Immature natural killer cell (primary cell): ENCODE results near the gene RUFY3. TPM values are rescaled to one million over a fixed set of nuclear protein-coding genes. Genes with fewer than 3 reads are reported as not detected.
"Not testable (repeated sequence)": the region's sequence is repeated elsewhere in the genome, so short reads cannot be mapped to it uniquely, and the experiment has no call there.

ENCODE experiments used
- DNase-seq, 3 donors: peaks; one replicate each; pipeline ENCODE4 v3.0.0; 2022; ENCODE audit warnings: mixed read lengths in 1 of 3
- H3K27ac Mint-ChIP-seq, 6 donors: one replicate each; pipeline ENCODE4 v1.8.0; 2020; ENCODE audit warnings: mixed read lengths in 6 of 6, mild to moderate bottlenecking in 5 of 6, inconsistent platforms in 4 of 6, moderate library complexity in 3 of 6
- H3K27me3 Mint-ChIP-seq, 3 donors: one replicate each; pipeline ENCODE4 v1.8.0; 2020 to 2021; ENCODE audit warnings: low read depth in 3 of 3, mild to moderate bottlenecking in 3 of 3, mixed read lengths in 3 of 3, moderate library complexity in 3 of 3, inconsistent platforms in 1 of 3
- H3K36me3 Mint-ChIP-seq, 3 donors: one replicate each; pipeline ENCODE4 v1.8.0; 2020; ENCODE audit warnings: mixed read lengths in 3 of 3, inconsistent platforms in 2 of 3, mild to moderate bottlenecking in 2 of 3
- H3K4me1 Mint-ChIP-seq, 2 donors: one replicate each; pipeline ENCODE4 v1.8.0; 2020; ENCODE audit warnings: inconsistent platforms in 2 of 2, mild to moderate bottlenecking in 2 of 2, mixed read lengths in 2 of 2, moderate library complexity in 1 of 2
- H3K4me3 Mint-ChIP-seq, 5 donors: one replicate each; pipeline ENCODE4 v1.8.0; 2020; ENCODE audit warnings: mild to moderate bottlenecking in 5 of 5, mixed read lengths in 5 of 5, inconsistent platforms in 3 of 5, moderate library complexity in 3 of 5
- H3K9me3 Mint-ChIP-seq, 6 donors: one replicate each; pipeline ENCODE4 v1.8.0; 2020; ENCODE audit warnings: mild to moderate bottlenecking in 6 of 6, mixed read lengths in 6 of 6, inconsistent platforms in 4 of 6, moderate library complexity in 3 of 6
- polyA plus RNA-seq, 3 donors: library from polyadenylated mRNA; unstranded; fragments of 300-500 nt; fragmentation: Illumina TruSeq; gene quantifications; one replicate each; pipeline ENCODE4 v1.2.3, GENCODE V29; 2021

Gene RUFY3
- polyA plus RNA-seq, 3 donors from 2014 or later = 5.1 to 14.5 (median 8.6) TPM

- not testable (repeated sequence) for H3K4me3 Mint-ChIP-seq, H3K4me1 Mint-ChIP-seq, DNase-seq, H3K36me3 Mint-ChIP-seq, H3K27ac Mint-ChIP-seq, H3K9me3 Mint-ChIP-seq, H3K27me3 Mint-ChIP-seq
Measured at GRCh38 chr4:70698435-70698834, 23.3 kb upstream of the RUFY3 start.

- Mint-ChIP-seq H3K4me1 (peaks cover 10 to 15% of the 10 kb centered on the region in 2 donors), H3K36me3 (no peaks in the 10 kb centered on the region), H3K9me3 (no peaks in the 10 kb centered on the region), H3K27me3 (peaks cover 0 to 5% (median 2%) of the 10 kb centered on the region in 3 donors), H3K27ac (no peak overlapping the region), H3K4me3 (no peak overlapping the region)
- DNase-seq = no peak
Measured at GRCh38 chr4:70700712-70701111, 21.1 kb upstream of the RUFY3 start.

GRCh38 chr4:70701271-70701670 lies 20.5 kb upstream of the RUFY3 start:
- H3K9me3 Mint-ChIP-seq = no peaks in the 10 kb centered on the region
- DNase-seq = no peak
- H3K27me3 Mint-ChIP-seq = peaks cover 0 to 6% (median 2%) of the 10 kb centered on the region in 3 donors
- H3K27ac Mint-ChIP-seq = no peak overlapping the region
- peaks cover 16 to 20% of the 10 kb centered on the region in 2 donors for H3K4me1 Mint-ChIP-seq
- H3K4me3 Mint-ChIP-seq = no peak overlapping the region
- no peaks in the 10 kb centered on the region for H3K36me3 Mint-ChIP-seq

- not testable (repeated sequence) for H3K27me3 Mint-ChIP-seq, H3K27ac Mint-ChIP-seq, H3K4me3 Mint-ChIP-seq, H3K36me3 Mint-ChIP-seq, H3K9me3 Mint-ChIP-seq, DNase-seq
- H3K4me1 Mint-ChIP-seq = peaks cover 20 to 27% of the 10 kb centered on the region in 2 donors
Measured at GRCh38 chr4:70702592-70702991, 19.2 kb upstream of the RUFY3 start.

- no peaks in the 10 kb centered on the region for H3K36me3 Mint-ChIP-seq
- H3K4me1 Mint-ChIP-seq = peaks cover 20 to 27% of the 10 kb centered on the region in 2 donors
- peak overlapping the region; percentile 90 to 97 (median 93) for H3K4me3 Mint-ChIP-seq
- no peaks in the 10 kb centered on the region for H3K9me3 Mint-ChIP-seq
- H3K27me3 Mint-ChIP-seq = peaks cover 0 to 6% (median 2%) of the 10 kb centered on the region in 3 donors
- H3K27ac Mint-ChIP-seq = peak overlapping the region; percentile 87 to 97 (median 92)
- DNase-seq = no peak
Measured at GRCh38 chr4:70703619-70704214, 18.0 kb upstream of the RUFY3 start.

- Mint-ChIP-seq H3K9me3 (no peaks in the 10 kb centered on the region), H3K27ac (peak overlapping the region; percentile 87 to 97 (median 92)), H3K27me3 (peaks cover 0 to 6% (median 2%) of the 10 kb centered on the region in 3 donors), H3K36me3 (no peaks in the 10 kb centered on the region), H3K4me3 (peak overlapping the region; percentile 90 to 97 (median 93)), H3K4me1 (peaks cover 20 to 27% of the 10 kb centered on the region in 2 donors)
- peak; percentile 61 to 64 (median 63) for DNase-seq
Measured at GRCh38 chr4:70704215-70704930, 17.4 kb upstream of the RUFY3 start.

GRCh38 chr4:70704931-70705182 lies 16.9 kb upstream of the RUFY3 start:
- Mint-ChIP-seq H3K9me3 (no peaks in the 10 kb centered on the region), H3K4me3 (peak overlapping the region in 3 of 5 donors; percentile 90 to 94 (median 93)), H3K4me1 (peaks cover 20 to 27% of the 10 kb centered on the region in 2 donors), H3K36me3 (no peaks in the 10 kb centered on the region), H3K27ac (peak overlapping the region in 1 of 6 donors; percentile 35), H3K27me3 (peaks cover 0 to 6% (median 2%) of the 10 kb centered on the region in 3 donors)
- DNase-seq = no peak

- no peaks in the 10 kb centered on the region for H3K9me3 Mint-ChIP-seq
- peaks cover 20 to 27% of the 10 kb centered on the region in 2 donors for H3K4me1 Mint-ChIP-seq
- H3K27me3 Mint-ChIP-seq = peaks cover 0 to 6% (median 2%) of the 10 kb centered on the region in 3 donors
Measured at GRCh38 chr4:70705183-70706043, 16.4 kb upstream of the RUFY3 start.

GRCh38 chr4:70706044-70706461 lies 15.7 kb upstream of the RUFY3 start:
- Mint-ChIP-seq H3K4me3 (peak overlapping the region; percentile 86 to 94 (median 89)), H3K27me3 (peaks cover 0 to 6% (median 2%) of the 10 kb centered on the region in 3 donors), H3K36me3 (no peaks in the 10 kb centered on the region), H3K4me1 (peaks cover 20 to 27% of the 10 kb centered on the region in 2 donors), H3K27ac (peak overlapping the region; percentile 84 to 91 (median 88)), H3K9me3 (no peaks in the 10 kb centered on the region)
- DNase-seq = no peak

More at GRCh38 chr4:70705183-70706043, 16.4 kb upstream of the RUFY3 start:
- peak overlapping the region; percentile 84 to 91 (median 88) for H3K27ac Mint-ChIP-seq
- H3K4me3 Mint-ChIP-seq = peak overlapping the region; percentile 86 to 94 (median 89)
- H3K36me3 Mint-ChIP-seq = no peaks in the 10 kb centered on the region
- peak; percentile 71 to 72 (median 72) for DNase-seq

- Mint-ChIP-seq H3K27me3 (peaks cover 0 to 6% (median 2%) of the 10 kb centered on the region in 3 donors), H3K27ac (peak overlapping the region; percentile 84 to 91 (median 88)), H3K4me1 (peaks cover 20 to 27% of the 10 kb centered on the region in 2 donors), H3K4me3 (peak overlapping the region; percentile 86 to 94 (median 89)), H3K36me3 (no peaks in the 10 kb centered on the region), H3K9me3 (no peaks in the 10 kb centered on the region)
- DNase-seq = no peak
Measured at GRCh38 chr4:70706516-70706915, 15.2 kb upstream of the RUFY3 start.

GRCh38 chr4:70709611-70710205 lies 12.1 kb upstream of the RUFY3 start:
- Mint-ChIP-seq H3K36me3 (peaks cover 0 to 6% (median 0%) of the 10 kb centered on the region in 3 donors), H3K9me3 (no peaks in the 10 kb centered on the region), H3K27me3 (peaks cover 0 to 6% (median 0%) of the 10 kb centered on the region in 3 donors), H3K4me3 (no peak overlapping the region), H3K27ac (no peak overlapping the region), H3K4me1 (peaks cover 11 to 24% of the 10 kb centered on the region in 2 donors)
- no peak for DNase-seq

GRCh38 chr4:70711599-70711998 lies 10.2 kb upstream of the RUFY3 start:
- no peaks in the 10 kb centered on the region for H3K9me3 Mint-ChIP-seq
- DNase-seq = no peak
- H3K4me3 Mint-ChIP-seq = no peak overlapping the region
- H3K27me3 Mint-ChIP-seq = peaks cover 0 to 3% (median 0%) of the 10 kb centered on the region in 3 donors
- H3K4me1 Mint-ChIP-seq = peaks cover 1 to 12% of the 10 kb centered on the region in 2 donors
- H3K36me3 Mint-ChIP-seq = peaks cover 0 to 6% (median 0%) of the 10 kb centered on the region in 3 donors
- H3K27ac Mint-ChIP-seq = no peak overlapping the region

- Mint-ChIP-seq H3K4me1 (peaks cover 0 to 8% of the 10 kb centered on the region in 2 donors), H3K27ac (peak overlapping the region in 1 of 6 donors; percentile 35), H3K9me3 (no peaks in the 10 kb centered on the region), H3K36me3 (peaks cover 0 to 6% (median 0%) of the 10 kb centered on the region in 3 donors), H3K27me3 (peaks cover 0 to 3% (median 0%) of the 10 kb centered on the region in 3 donors), H3K4me3 (no peak overlapping the region)
- DNase-seq = no peak
Measured at GRCh38 chr4:70712150-70712549, 9.6 kb upstream of the RUFY3 start.
